Adrenal gland (tissue), 12 donors: ENCODE results near the gene ARPIN. TPM values are rescaled to one million over a fixed set of nuclear protein-coding genes. Genes with fewer than 3 reads are reported as not detected.

ENCODE experiments used
- DNase-seq, 7 donors: peaks; one replicate each; pipeline ENCODE4 v3.0.0-alpha.2; 2019 to 2020
- H3K27ac ChIP-seq, 5 donors: fragments of 200-600 bp; sonication (generic) in 4 of 5; 1 replicate in 3 of 5; 2 replicates in 2 of 5; pipeline versions ENCODE4 v1.5.1 to v1.8.0; 2016 to 2020; ENCODE audit warnings: mild to moderate bottlenecking in 1 of 5
- H3K27me3 ChIP-seq: fragments of 200-600 bp; 2 replicates; pipeline ENCODE4 v1.8.0; 2021
- H3K36me3 ChIP-seq, 2 donors: fragments of 200-600 bp; replicated peaks in 1 of 2; 1 replicate in 1 of 2; 2 replicates in 1 of 2; pipeline versions ENCODE4 v1.5.1 to v1.8.0; 2018 to 2022
- H3K4me1 ChIP-seq, 2 donors: fragments of 200-600 bp; replicated peaks in 1 of 2; 1 replicate in 1 of 2; 2 replicates in 1 of 2; pipeline versions ENCODE4 v1.5.1 to v1.8.0; 2018 to 2021
- H3K4me3 ChIP-seq, 4 donors: fragments of 200-600 bp; sonication (generic) in 3 of 4; one replicate each; pipeline ENCODE4 v1.5.1; 2016 to 2018
- H3K9me3 ChIP-seq, 3 donors: fragments of 200-600 bp; sonication (generic) in 1 of 3; replicated peaks in 1 of 3; 1 replicate in 2 of 3; 2 replicates in 1 of 3; pipeline versions ENCODE4 v1.5.1 to v1.8.0; 2016 to 2021
- POLR2A ChIP-seq, 2 donors: fragments of 450-650 bp; IDR thresholded peaks; one replicate each; pipeline ENCODE4 v1.6.1; 2017; ENCODE audit warnings: antibody characterized with exemption in 2 of 2, mild to moderate bottlenecking in 2 of 2, moderate library complexity in 1 of 2
- WGBS, 4 donors: extraction: QIAGEN DNeasy Blood & Tissue Kit in 2 of 4; methylation state at CpG; one replicate each; pipeline versions ENCODE4 v1.1.5 to v1.1.7; 2013 to 2017; 5-methylcytosine and 5-hydroxymethylcytosine counted together
- intact Hi-C, 2 donors: fragments of 100-400 bp; cut with DNase I; formaldehyde crosslinking; loops; one replicate each; pipeline versions ENCODE4 v1.14.1 to v1.15.0; 2022 to 2023
- polyA plus RNA-seq, 3 donors: library from polyadenylated mRNA; stranded (reverse); fragments of 200-250 nt in 2 of 3; fragments of 350-450 nt in 1 of 3; fragmentation: Illumina TruSeq in 1 of 3; extraction: RNeasy Lipid Tissue Mini Kit (QIAGEN cat#74804) in 1 of 3; gene quantifications; one replicate each; pipeline ENCODE4 v1.2.3, GENCODE V29; 2013 to 2014
- total RNA-seq, 9 donors: library from RNA; depleted of rRNA in 4 of 9; stranded (reverse); fragments of >200 nt in 4 of 9; fragments of 120-200 nt in 1 of 9; fragmentation: NEBNext Ultra II Directional in 1 of 9; extraction: Animal tissue kit (Norgen Biotek cat#: 25700) in 1 of 9; gene quantifications; one replicate each; pipeline versions ENCODE4 v1.1.0 to v1.2.4, GENCODE V29; 2013 to 2023
- TF ChIP-seq, protein P1 (sequence below), 6 experiments: fragments of 450-650 bp in 4 of 6; fragments of 200-600 bp in 2 of 6; sonication (generic) in 1 of 6; IDR thresholded peaks; 1 replicate in 5 of 6; 2 replicates in 1 of 6; pipeline versions ENCODE4 v1.5.1 to v1.8.0; 2016 to 2021; ENCODE audit warnings: antibody characterized with exemption in 6 of 6, mild to moderate bottlenecking in 2 of 6, moderate library complexity in 1 of 6
- donor health status: healthy with polysubstance abuse.
- donor health status: Bipolar disorder and iron deficiency.
- donor health status: DM: yes; HTN: yes; CAD: no.
- donor health status: DM: no; HTN: no; CAD: no.
- donor health status: DM: no; HTN: no; CAD: no.
- donor health status: DM: yes; HTN: yes; CAD: no.

The ARPIN gene
- total and polyA plus RNA-seq, 12 donors: 5.6 to 18.2 (median 9.1) TPM

DNA sequence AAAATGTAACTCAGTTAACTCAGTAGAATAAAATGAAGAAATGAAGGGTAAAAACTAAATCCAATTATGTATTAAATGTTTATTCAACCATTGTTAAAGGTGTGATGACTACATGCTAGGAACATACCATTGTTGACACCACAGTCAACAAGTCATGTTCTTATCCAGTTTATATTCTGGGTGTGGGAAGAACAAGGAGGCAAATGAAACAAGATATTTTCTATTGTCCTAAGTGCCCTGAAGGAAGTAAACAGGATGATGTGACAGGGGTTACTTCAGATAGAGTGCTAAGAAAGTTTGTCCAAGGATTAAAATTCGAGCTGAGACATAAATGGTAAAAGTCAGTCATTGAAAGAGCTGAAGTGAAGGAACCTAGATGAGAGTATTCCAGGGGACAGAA lies 32.0 kb downstream of the ARPIN start:
- WGBS, 4 donors: 70 to 86% (median 77%) methylated on average over 1 of the region's 1 CpG

DNA sequence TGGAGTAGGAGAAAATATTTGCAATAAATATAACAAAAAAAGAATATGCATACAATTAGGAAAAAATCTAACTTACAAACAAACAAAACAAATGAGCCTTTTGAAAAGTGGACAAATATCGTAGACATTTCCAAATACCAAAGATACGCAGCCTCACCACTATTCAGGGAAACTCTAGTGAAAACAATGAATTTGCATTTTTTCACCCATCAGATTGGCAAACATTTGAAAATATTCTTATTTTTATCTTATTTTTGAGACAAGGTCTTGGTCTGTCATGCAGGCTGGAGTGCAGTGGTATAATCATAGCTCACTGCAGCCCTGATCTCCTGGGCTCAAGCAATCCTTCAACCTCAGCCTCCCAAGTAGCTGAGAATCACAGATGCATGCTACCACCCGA lies 34.4 kb downstream of the ARPIN start:
- no peak for TF ChIP-seq POLR2A (IDR thresholded peaks at IDR 0.05)
- TF ChIP-seq, protein P1, sequence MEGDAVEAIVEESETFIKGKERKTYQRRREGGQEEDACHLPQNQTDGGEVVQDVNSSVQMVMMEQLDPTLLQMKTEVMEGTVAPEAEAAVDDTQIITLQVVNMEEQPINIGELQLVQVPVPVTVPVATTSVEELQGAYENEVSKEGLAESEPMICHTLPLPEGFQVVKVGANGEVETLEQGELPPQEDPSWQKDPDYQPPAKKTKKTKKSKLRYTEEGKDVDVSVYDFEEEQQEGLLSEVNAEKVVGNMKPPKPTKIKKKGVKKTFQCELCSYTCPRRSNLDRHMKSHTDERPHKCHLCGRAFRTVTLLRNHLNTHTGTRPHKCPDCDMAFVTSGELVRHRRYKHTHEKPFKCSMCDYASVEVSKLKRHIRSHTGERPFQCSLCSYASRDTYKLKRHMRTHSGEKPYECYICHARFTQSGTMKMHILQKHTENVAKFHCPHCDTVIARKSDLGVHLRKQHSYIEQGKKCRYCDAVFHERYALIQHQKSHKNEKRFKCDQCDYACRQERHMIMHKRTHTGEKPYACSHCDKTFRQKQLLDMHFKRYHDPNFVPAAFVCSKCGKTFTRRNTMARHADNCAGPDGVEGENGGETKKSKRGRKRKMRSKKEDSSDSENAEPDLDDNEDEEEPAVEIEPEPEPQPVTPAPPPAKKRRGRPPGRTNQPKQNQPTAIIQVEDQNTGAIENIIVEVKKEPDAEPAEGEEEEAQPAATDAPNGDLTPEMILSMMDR (IDR thresholded peaks at IDR 0.05): no peak
- Histone ChIP-seq H3K4me3 (no peak overlapping the region), H3K4me1 (no peaks in the 10 kb centered on the region), H3K36me3 (peaks cover 0 to 41% of the 10 kb centered on the region in 2 donors), H3K27me3 (no peaks in the 10 kb centered on the region), H3K9me3 (no peaks in the 10 kb centered on the region), H3K27ac (no peak overlapping the region)
- WGBS, 4 donors: 77 to 87% (median 80%) methylated on average over 3 of the region's 3 CpGs
- no peak for DNase-seq
- intact Hi-C loops: loop anchor here in 1 of 2 donors (5.0 kb wide), 1 partner anchor 116 kb away; no protein-coding TSS in a partner anchor

More for the DNA sequence above, 32.0 kb downstream of the ARPIN start:
- Histone ChIP-seq H3K4me3 (no peak overlapping the region), H3K9me3 (no peaks in the 10 kb centered on the region), H3K27me3 (no peaks in the 10 kb centered on the region), H3K4me1 (no peaks in the 10 kb centered on the region), H3K27ac (no peak overlapping the region), H3K36me3 (peaks cover 0 to 56% of the 10 kb centered on the region in 2 donors)
- intact Hi-C loops: no loop called here
- no peak for TF ChIP-seq POLR2A (IDR thresholded peaks at IDR 0.05)
- TF ChIP-seq, protein P1 (IDR thresholded peaks at IDR 0.05): no peak
- DNase-seq: no peak

DNA sequence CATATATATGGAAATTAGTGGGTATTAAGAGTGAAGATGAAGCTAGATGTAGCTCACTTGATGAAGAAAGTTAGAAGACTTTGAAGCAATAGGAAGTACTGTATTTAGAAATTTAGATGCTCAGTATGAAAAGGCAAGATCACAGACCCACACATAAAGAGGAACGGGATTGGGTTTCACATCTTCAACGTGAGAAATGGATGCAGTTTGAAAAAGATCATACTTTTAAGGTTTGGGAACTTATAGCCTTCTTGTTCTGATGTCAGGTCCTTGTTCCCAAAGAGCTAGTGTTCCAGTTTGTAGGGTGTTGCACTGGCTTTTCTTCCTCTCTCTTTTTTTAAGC lies 35.7 kb downstream of the ARPIN start:
- 75 to 80% (median 78%) methylated on average over 2 of the region's 2 CpGs for WGBS, 4 donors
- Histone ChIP-seq H3K27me3 (no peaks in the 10 kb centered on the region), H3K4me1 (no peaks in the 10 kb centered on the region), H3K36me3 (peaks cover 0 to 33% of the 10 kb centered on the region in 2 donors), H3K4me3 (no peak overlapping the region), H3K9me3 (no peaks in the 10 kb centered on the region), H3K27ac (no peak overlapping the region)
- intact Hi-C loops: loop anchor here in 1 of 2 donors (5.0 kb wide), 1 partner anchor 115 kb away; no protein-coding TSS in a partner anchor
- no peak for DNase-seq
- no peak for TF ChIP-seq POLR2A (IDR thresholded peaks at IDR 0.05)
- TF ChIP-seq, protein P1 (IDR thresholded peaks at IDR 0.05): no peak

DNA sequence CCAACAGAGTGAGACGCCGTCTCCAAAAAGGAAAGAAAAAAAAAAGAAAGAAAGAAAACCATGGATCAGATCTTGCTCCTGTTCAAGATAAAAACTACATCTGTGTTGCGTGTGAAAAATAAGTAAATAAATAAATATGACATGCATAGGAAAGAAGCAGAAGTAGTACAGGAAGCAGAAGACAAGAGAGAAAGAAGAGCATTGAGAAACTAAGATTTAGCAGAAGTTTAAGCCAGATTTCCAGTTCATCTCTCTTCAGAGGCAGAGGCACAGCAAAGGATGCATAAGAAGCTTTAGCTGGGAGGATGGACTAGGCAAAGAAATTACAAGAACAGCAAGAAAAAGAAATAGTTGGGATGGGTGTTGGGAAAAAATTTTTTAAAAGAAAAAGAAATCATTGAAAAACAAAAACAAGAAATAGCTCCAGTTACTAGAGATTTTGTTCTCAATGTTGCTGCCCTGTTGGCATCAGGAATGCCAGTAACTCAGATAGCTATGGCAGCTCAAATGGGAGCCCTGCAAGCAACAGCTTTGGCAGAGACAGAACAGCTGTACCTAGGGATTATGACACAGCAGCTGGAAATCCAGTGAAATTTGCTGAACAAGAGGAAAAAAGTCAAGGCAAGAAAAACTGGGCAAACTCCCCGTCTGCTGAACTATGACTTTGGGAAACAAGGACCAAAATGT lies 36.2 kb downstream of the ARPIN start:
- H3K9me3 ChIP-seq: no peaks in the 10 kb centered on the region
- DNase-seq: no peak
- 76 to 84% (median 83%) methylated on average over 4 of the region's 4 CpGs for WGBS, 4 donors
- peaks cover 0 to 35% of the 10 kb centered on the region in 2 donors for H3K36me3 ChIP-seq
- no peak overlapping the region for H3K4me3 ChIP-seq
- no peaks in the 10 kb centered on the region for H3K4me1 ChIP-seq
- H3K27ac ChIP-seq: no peak overlapping the region
- intact Hi-C loops: loop anchor here in 1 of 2 donors (5.0 kb wide), 1 partner anchor 114 kb away; no protein-coding TSS in a partner anchor
- no peaks in the 10 kb centered on the region for H3K27me3 ChIP-seq
- TF ChIP-seq POLR2A (IDR thresholded peaks at IDR 0.05): no peak
- TF ChIP-seq, protein P1 (IDR thresholded peaks at IDR 0.05): no peak
